ENCODE data around the gene S100A8. TPM values are rescaled to one million over a fixed set of nuclear protein-coding genes. Genes with fewer than 3 reads are reported as not detected.

The S100A8 gene
- total RNA-seq, 1 donor from 2014 or later = not detected

GRCh38 chr1:153345187-153346076, 45.4 kb downstream of the S100A8 start:
- DNase-seq = no peak

DNA sequence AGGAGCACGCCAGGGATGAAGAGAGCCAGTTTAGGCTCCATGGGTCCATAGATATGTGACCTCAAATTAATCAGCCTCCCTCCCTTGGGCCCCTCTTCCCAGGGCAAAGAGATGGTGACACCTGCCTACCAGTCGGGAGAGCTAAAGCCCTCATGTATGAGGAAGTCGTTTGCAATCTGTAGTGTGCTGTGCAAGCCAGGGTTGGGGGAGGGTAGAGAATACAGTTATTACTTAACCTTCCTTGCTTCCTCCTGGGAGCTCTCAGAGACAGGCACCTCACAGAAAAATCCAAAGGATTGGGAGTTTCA, 46.2 kb downstream of the S100A8 start:
- no peak for DNase-seq

DNA sequence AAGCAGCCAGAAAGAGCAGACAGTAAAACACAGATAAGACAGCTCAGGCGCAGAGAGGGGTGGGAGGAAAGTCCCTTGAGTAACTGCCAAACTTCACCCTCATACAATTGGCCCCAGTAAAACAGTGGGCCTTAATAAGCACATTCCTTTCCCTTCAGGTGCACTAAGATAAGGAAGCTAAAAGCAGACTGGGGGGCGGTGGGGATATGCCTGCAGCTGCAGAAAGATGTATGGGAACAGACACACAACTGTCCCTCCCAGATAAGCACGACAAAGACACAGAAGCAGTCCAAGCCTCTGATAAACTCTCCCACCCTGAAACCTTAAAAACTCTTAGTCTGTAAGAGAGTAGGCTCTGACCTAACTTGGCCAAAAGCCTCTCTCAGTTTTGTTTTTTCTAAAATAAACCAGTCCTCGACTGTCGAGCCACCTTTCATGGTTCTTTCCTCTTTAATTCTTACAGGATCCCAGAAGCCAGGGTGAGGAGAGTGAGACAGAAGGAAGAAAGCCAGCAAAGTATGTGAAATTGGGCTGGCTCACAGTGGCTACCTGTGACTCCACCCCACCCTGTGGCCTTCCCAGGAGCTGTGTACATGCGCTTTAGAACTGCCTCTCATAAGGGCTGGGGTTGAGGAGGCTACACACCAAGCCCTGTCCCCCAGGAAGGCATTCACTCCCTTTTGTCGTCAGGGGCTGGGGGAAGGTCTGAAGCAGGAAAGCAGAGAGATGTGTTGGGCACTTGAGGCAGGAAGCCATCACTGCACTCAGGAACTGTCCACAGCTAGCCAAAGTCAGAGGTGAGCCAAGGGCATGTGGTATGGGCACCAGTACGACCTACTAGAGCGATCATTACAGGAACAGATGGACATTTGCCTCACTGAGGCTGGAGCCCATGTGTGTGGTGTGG, 46.8 kb downstream of the S100A8 start:
- DNase-seq = no peak

- DNase-seq = no peak
Observed at GRCh38 chr1:153343040-153343681, 47.7 kb downstream of the S100A8 start.

DNA sequence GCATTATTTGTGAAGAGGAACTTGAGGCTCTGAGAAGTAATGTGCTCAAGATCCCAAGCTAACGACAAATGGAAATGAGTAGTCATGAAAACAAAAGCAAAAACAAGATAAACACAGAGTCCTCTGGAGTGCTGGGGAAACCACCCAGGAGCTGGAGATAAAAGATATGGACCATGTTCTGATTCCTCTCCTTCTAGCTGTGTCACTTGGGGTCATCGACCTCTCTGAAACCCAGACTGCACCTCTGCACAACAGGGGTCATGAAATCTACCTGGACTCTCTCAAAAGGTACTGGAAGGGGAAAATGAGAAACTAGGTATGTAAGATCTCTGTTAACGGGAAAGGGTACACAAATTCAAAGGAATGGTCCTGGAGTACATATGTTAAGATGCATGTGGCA, 48.7 kb downstream of the S100A8 start:
- no peak for DNase-seq

DNA sequence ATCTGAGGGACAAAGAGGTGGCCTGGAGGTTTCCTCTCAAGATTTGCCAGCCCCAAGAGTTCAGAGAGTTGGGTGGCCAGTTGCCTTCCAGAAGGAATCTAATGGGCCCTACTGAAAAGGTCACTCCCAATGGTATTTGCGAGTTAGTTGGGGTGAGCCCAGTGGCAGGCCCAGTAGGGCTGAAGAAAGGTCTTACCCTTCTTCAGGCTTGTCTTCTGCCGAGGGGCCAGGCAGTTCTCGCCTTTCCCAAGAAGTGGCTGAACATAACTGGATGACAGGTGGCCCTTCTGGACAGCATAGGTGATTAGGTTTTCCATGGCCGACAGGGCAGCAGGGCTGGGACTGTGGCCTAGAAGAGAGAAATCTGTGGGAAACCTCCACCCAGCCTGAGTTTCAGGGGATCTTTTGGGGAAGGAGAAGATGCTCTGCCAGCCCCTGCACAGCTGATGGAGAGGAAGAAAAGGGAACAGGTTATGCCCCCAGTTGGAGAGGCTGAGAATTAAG, 49.4 kb downstream of the S100A8 start:
- no peak for DNase-seq

- no peak for DNase-seq
Observed at GRCh38 chr1:153340356-153340755, 50.5 kb downstream of the S100A8 start.

Other genes starting within 250 kb of the S100A8 start
- not detected in 2 replicates for gene SPRR2G, start 240.2 kb downstream of the S100A8 start, total RNA-seq
- not detected in 2 replicates for gene LELP1, start 187.6 kb downstream of the S100A8 start, total RNA-seq
- gene PRR9, start 173.5 kb downstream of the S100A8 start, total RNA-seq = not detected in 2 replicates
- gene LORICRIN, start 131.4 kb downstream of the S100A8 start, total RNA-seq = not detected in 2 replicates
- not detected in 2 replicates for gene PGLYRP3, start 78.1 kb downstream of the S100A8 start, total RNA-seq
- gene PGLYRP4, start 42.2 kb downstream of the S100A8 start, total RNA-seq = not detected in 2 replicates
- 0.19 and 0.51 TPM in 2 replicates for gene S100A9, start 33.2 kb downstream of the S100A8 start, total RNA-seq
- not detected in 2 replicates for gene S100A12, start 15.5 kb downstream of the S100A8 start, total RNA-seq
- gene S100A7A, start 25.4 kb upstream of the S100A8 start, total RNA-seq = not detected in 2 replicates
- gene S100A7, start 69.6 kb upstream of the S100A8 start, total RNA-seq = not detected in 2 replicates
- 239 and 342 TPM in 2 replicates for gene S100A6, start 144.9 kb upstream of the S100A8 start, total RNA-seq
- gene S100A5, start 149.9 kb upstream of the S100A8 start, total RNA-seq = not detected in 2 replicates
- 7.1 and 22.6 TPM in 2 replicates for gene S100A4, start 154.7 kb upstream of the S100A8 start, total RNA-seq
- gene S100A3, start 158.2 kb upstream of the S100A8 start, total RNA-seq = 1.3 and 1.4 TPM in 2 replicates
- 0.51 and 0.98 TPM in 2 replicates for gene S100A2, start 174.8 kb upstream of the S100A8 start, total RNA-seq
- 581 and 601 TPM in 2 replicates for gene S100A16, start 222.1 kb upstream of the S100A8 start, total RNA-seq
- 0.42 and 0.68 TPM in 2 replicates for gene S100A14, start 225.3 kb upstream of the S100A8 start, total RNA-seq
- gene S100A13, start 236.4 kb upstream of the S100A8 start, total RNA-seq = 39.0 and 91.7 TPM in 2 replicates
- gene S100A1, start 237.4 kb upstream of the S100A8 start, total RNA-seq = not detected in 2 replicates
- gene CHTOP, start 243.0 kb upstream of the S100A8 start, total RNA-seq = 21.1 and 25.9 TPM in 2 replicates

Data from dermis blood vessel endothelial cell (primary cell).